H9 (cell line): Measurements from ENCODE around the gene RPRD1B. TPM values are rescaled to one million over a fixed set of nuclear protein-coding genes. Genes with fewer than 3 reads are reported as not detected.

Experiments used
- DNase-seq: peaks from one replicate; pipeline ENCODE4 v3.0.0-alpha.2; 2017
- H2AFZ ChIP-seq: one replicate; pipeline ENCODE4 v1.6.1; 2013; ENCODE audit warnings: mild to moderate bottlenecking, low read length, control low read depth, moderate library complexity
- H2AK5ac ChIP-seq: 2 replicates; pipeline ENCODE4 v1.6.1; 2013; ENCODE audit warnings: low read length, control low read depth, mixed read lengths; ENCODE audit not compliant: insufficient read length
- H2BK120ac ChIP-seq: one replicate; pipeline ENCODE4 v1.6.1; 2013; ENCODE audit warnings: low read depth, mild to moderate bottlenecking, low read length, control low read depth, inconsistent platforms; ENCODE audit not compliant: poor library complexity, severe bottlenecking
- H2BK12ac ChIP-seq: 2 replicates; pipeline ENCODE4 v1.6.1; 2013; ENCODE audit warnings: low read length, control low read depth, mixed read lengths, low read depth; ENCODE audit not compliant: insufficient read length
- H2BK15ac ChIP-seq: 2 replicates; pipeline ENCODE4 v1.6.1; 2013; ENCODE audit warnings: low read depth, low read length, control low read depth
- H2BK20ac ChIP-seq: one replicate; pipeline ENCODE4 v1.6.1; 2013; ENCODE audit warnings: low read depth, mild to moderate bottlenecking, low read length, control low read depth, inconsistent platforms; ENCODE audit not compliant: poor library complexity, severe bottlenecking
- H2BK5ac ChIP-seq: 2 replicates; pipeline ENCODE4 v1.6.1; 2013; ENCODE audit warnings: low read length, control low read depth, mixed read lengths; ENCODE audit not compliant: insufficient read length
- H3K14ac ChIP-seq: 2 replicates; pipeline ENCODE4 v1.6.1; 2013; ENCODE audit warnings: low read length, control low read depth; ENCODE audit not compliant: insufficient read depth
- H3K18ac ChIP-seq: 2 replicates; pipeline ENCODE4 v1.6.1; 2013; ENCODE audit warnings: low read depth, mild to moderate bottlenecking, mixed read lengths, low read length, control low read depth; ENCODE audit not compliant: insufficient read length
- H3K23ac ChIP-seq: 2 replicates; pipeline ENCODE4 v1.6.1; 2013; ENCODE audit warnings: low read length, control low read depth, mixed read lengths, low read depth; ENCODE audit not compliant: insufficient read length
- H3K23me2 ChIP-seq: 2 replicates; pipeline ENCODE4 v1.6.1; 2013; ENCODE audit warnings: low read depth, mild to moderate bottlenecking, mixed read lengths, low read length, control low read depth; ENCODE audit not compliant: insufficient read length, poor library complexity, severe bottlenecking
- H3K27ac ChIP-seq: 2 replicates; pipeline ENCODE4 v1.5.1; 2013; ENCODE audit warnings: low read length, control low read depth, mixed read lengths, low read depth; ENCODE audit not compliant: insufficient read length
- H3K27me3 ChIP-seq: 2 replicates; pipeline ENCODE4 v1.6.1; 2013; ENCODE audit warnings: low read length, control low read depth, inconsistent platforms; ENCODE audit not compliant: insufficient read depth
- H3K4ac ChIP-seq: 2 replicates; pipeline ENCODE4 v1.6.1; 2013; ENCODE audit warnings: low read depth, mild to moderate bottlenecking, control low read depth, inconsistent platforms, low read length, moderate library complexity
- H3K4me1 ChIP-seq: 2 replicates; pipeline ENCODE4 v1.6.1; 2013; ENCODE audit warnings: low read length, control low read depth, inconsistent platforms; ENCODE audit not compliant: insufficient read depth
- H3K4me2 ChIP-seq: 2 replicates; pipeline ENCODE4 v1.6.1; 2013; ENCODE audit warnings: low read length, control low read depth, mixed read lengths; ENCODE audit not compliant: insufficient read length, insufficient read depth
- H3K56ac ChIP-seq: 2 replicates; pipeline ENCODE4 v1.6.1; 2013; ENCODE audit warnings: low read depth, mild to moderate bottlenecking, mixed read lengths, low read length, control low read depth; ENCODE audit not compliant: insufficient read length
- H3K79me1 ChIP-seq: 2 replicates; pipeline ENCODE4 v1.6.1; 2013; ENCODE audit warnings: low read depth, mild to moderate bottlenecking, moderate library complexity, low read length, control low read depth, inconsistent platforms; ENCODE audit not compliant: insufficient read depth, poor library complexity, severe bottlenecking
- H3K79me2 ChIP-seq: 2 replicates; pipeline ENCODE4 v1.6.1; 2013; ENCODE audit warnings: low read length, control low read depth, inconsistent platforms; ENCODE audit not compliant: insufficient read depth
- H3K9ac ChIP-seq: 2 replicates; pipeline ENCODE4 v1.6.1; 2013; ENCODE audit warnings: low read length, control low read depth, mixed read lengths; ENCODE audit not compliant: insufficient read length; ENCODE audit errors: extremely low read depth
- H3K9me3 ChIP-seq: one replicate; pipeline ENCODE4 v1.6.1; 2013; ENCODE audit warnings: low read depth, low read length, inconsistent platforms; ENCODE audit not compliant: control insufficient read depth
- H3T11ph ChIP-seq: one replicate; pipeline ENCODE4 v1.6.1; 2013; ENCODE audit warnings: mild to moderate bottlenecking, low read length, control low read depth, inconsistent platforms
- H4K20me1 ChIP-seq: one replicate; pipeline ENCODE4 v1.6.1; 2013; ENCODE audit not compliant: control insufficient read depth, insufficient read length, insufficient read depth
- H4K5ac ChIP-seq: 2 replicates; pipeline ENCODE4 v1.6.1; 2013; ENCODE audit warnings: low read depth, mild to moderate bottlenecking, mixed read lengths, low read length, control low read depth; ENCODE audit not compliant: insufficient read length
- H4K8ac ChIP-seq: replicated peaks from 2 replicates; pipeline ENCODE4 v1.6.1; 2013; ENCODE audit warnings: low read length, control low read depth, mixed read lengths, low read depth; ENCODE audit not compliant: insufficient read length
- H4K91ac ChIP-seq: 2 replicates; pipeline ENCODE4 v1.6.1; 2013; ENCODE audit warnings: low read depth, mild to moderate bottlenecking, moderate library complexity, mixed read lengths, low read length, control low read depth; ENCODE audit not compliant: insufficient read length
- H3K27ac Mint-ChIP-seq, 3 experiments: 2 replicates in 2 of 3; 3 replicates in 1 of 3; pipeline ENCODE4 v1.8.0; 2020 to 2021; ENCODE audit warnings: mixed read lengths in 3 of 3, mild to moderate bottlenecking in 1 of 3, moderate library complexity in 1 of 3
- H3K27me3 Mint-ChIP-seq: 2 replicates; pipeline ENCODE4 v1.8.0; 2021; ENCODE audit warnings: low read depth, mild to moderate bottlenecking, moderate library complexity, mixed read lengths
- H3K36me3 Mint-ChIP-seq, 3 experiments: 2 replicates in 2 of 3; 3 replicates in 1 of 3; pipeline ENCODE4 v1.8.0; 2020 to 2021; ENCODE audit warnings: low read depth in 3 of 3, mixed read lengths in 3 of 3; ENCODE audit not compliant: insufficient read depth in 1 of 3
- H3K4me1 Mint-ChIP-seq, 2 experiments: 2 replicates each; pipeline ENCODE4 v1.8.0; 2020; ENCODE audit warnings: mixed read lengths in 2 of 2
- H3K4me3 Mint-ChIP-seq, 2 experiments: 2 replicates in 1 of 2; 3 replicates in 1 of 2; pipeline ENCODE4 v1.8.0; 2020 to 2021; ENCODE audit warnings: mild to moderate bottlenecking in 2 of 2, mixed read lengths in 2 of 2, moderate library complexity in 1 of 2
- H3K9me3 Mint-ChIP-seq, 2 experiments: 2 replicates in 1 of 2; 3 replicates in 1 of 2; pipeline ENCODE4 v1.8.0; 2020; ENCODE audit warnings: mild to moderate bottlenecking in 2 of 2, mixed read lengths in 2 of 2, moderate library complexity in 1 of 2
- CTCF ChIP-seq: fragments of 200-600 bp; sonication (generic); conservative IDR thresholded peaks from 3 replicates; pipeline ENCODE4 v1.8.0; 2021; ENCODE audit warnings: antibody characterized with exemption, mild to moderate bottlenecking
- WGBS: extraction: QIAGEN DNeasy Blood & Tissue Kit; methylation state at CpG from one replicate; pipeline ENCODE4 v1.1.7; 2013; ENCODE audit warnings: missing lambda C conversion rate, low lambda C conversion rate, mixed read lengths; ENCODE audit not compliant: insufficient read length; ENCODE audit errors: extremely low coverage; 5-methylcytosine and 5-hydroxymethylcytosine counted together
- total RNA-seq: library from RNA; stranded (reverse); gene quantifications from 2 replicates; pipeline ENCODE4 v1.2.1, GENCODE V29; 2021

RPRD1B gene
- total RNA-seq, 1 experiment from 2014 or later: 34.3 TPM

GRCh38 chr20:38141204-38141888, 107.8 kb downstream of the RPRD1B start:
- DNase-seq: no peak
- H3K23me2 ChIP-seq: no peaks in the 10 kb centered on the region
- no peak overlapping the region for H3K9ac ChIP-seq
- no peaks in the 10 kb centered on the region for H3K9me3 ChIP-seq
- Mint-ChIP-seq H3K9me3 (no peaks in the 10 kb centered on the region), H3K27me3 (no peaks in the 10 kb centered on the region; the same call in 1 of the 2 replicates), H3K27ac (peak overlapping the region in 2 of 3 experiments; percentile 39 to 84; a peak in 2 of 7 replicates), H3K4me3 (no peak overlapping the region), H3K4me1 (peaks cover 15 to 30% of the 10 kb centered on the region in 2 experiments), H3K36me3 (no peaks in the 10 kb centered on the region)
- no peak for TF ChIP-seq CTCF
- no peak overlapping the region for H3K4me2 ChIP-seq
- no peak overlapping the region for H2AK5ac ChIP-seq
- H2BK5ac ChIP-seq: no peak overlapping the region
- no peaks in the 10 kb centered on the region for H3K79me2 ChIP-seq
- H4K91ac ChIP-seq: no peak overlapping the region
- no peak overlapping the region for H3K23ac ChIP-seq
- H4K8ac ChIP-seq: no peak overlapping the region
- H2AFZ ChIP-seq: no peak overlapping the region
- H3K79me1 ChIP-seq: no peaks in the 10 kb centered on the region
- no peak overlapping the region for H3T11ph ChIP-seq
- H2BK120ac ChIP-seq: no peak overlapping the region
- H3K56ac ChIP-seq: no peak overlapping the region
- no peaks in the 10 kb centered on the region for H3K27me3 ChIP-seq
- WGBS: no CpG with 5 or more reads among the region's 23 CpGs
- no peaks in the 10 kb centered on the region for H3K4me1 ChIP-seq
- H3K18ac ChIP-seq: no peak overlapping the region
- no peak overlapping the region for H3K14ac ChIP-seq
- no peak overlapping the region for H3K27ac ChIP-seq
- H4K20me1 ChIP-seq: no peaks in the 10 kb centered on the region
- no peak overlapping the region for H2BK20ac ChIP-seq
- H3K4ac ChIP-seq: no peak overlapping the region
- H4K5ac ChIP-seq: no peak overlapping the region
- no peak overlapping the region for H2BK12ac ChIP-seq
- no peak overlapping the region for H2BK15ac ChIP-seq

Other genes starting within 250 kb of the RPRD1B start
- gene VSTM2L, start 130.6 kb upstream of the RPRD1B start, total RNA-seq: 2.1 and 2.2 TPM in 2 replicates
- 37.4 and 38.3 TPM in 2 replicates for gene TTI1, start 290 bp upstream of the RPRD1B start, total RNA-seq
- gene TGM2, start 131.5 kb downstream of the RPRD1B start, total RNA-seq: 1.1 and 1.4 TPM in 2 replicates
- 0.17 and 0.18 TPM in 2 replicates for gene KIAA1755, start 227.0 kb downstream of the RPRD1B start, total RNA-seq